Measurements from ENCODE around the gene MOXD1. TPM values are rescaled to one million over a fixed set of nuclear protein-coding genes. Genes with fewer than 3 reads are reported as not detected.
"Not testable (repeated sequence)": the region's sequence is repeated elsewhere in the genome, so short reads cannot be mapped to it uniquely, and the experiment has no call there.

Gene MOXD1
- total RNA-seq, 1 donor, result 78.8 TPM

GRCh38 chr6:132361101-132361500 is 40.2 kb downstream of the MOXD1 start:
- no peak for DNase-seq (ENCODE audit: low read depth)
- no peak for TF ChIP-seq CTCF (IDR thresholded peaks at IDR 0.05; ENCODE audit: insufficient read depth, low read length)
- H3K4me3 ChIP-seq (ENCODE audit: low read depth, low read length), result no peak overlapping the region

- DNase-seq (ENCODE audit: low read depth), result no peak
- TF ChIP-seq CTCF (IDR thresholded peaks at IDR 0.05; ENCODE audit: insufficient read depth, low read length), result no peak
Observed at GRCh38 chr6:132359886-132360285, 41.4 kb downstream of the MOXD1 start.

GRCh38 chr6:132357120-132357519 is 44.2 kb downstream of the MOXD1 start:
- no peak overlapping the region for H3K4me3 ChIP-seq (ENCODE audit: low read depth, low read length)
- DNase-seq (ENCODE audit: low read depth), result peak; percentile 52
- no peak for TF ChIP-seq CTCF (IDR thresholded peaks at IDR 0.05; ENCODE audit: insufficient read depth, low read length)

More at GRCh38 chr6:132359886-132360285, 41.4 kb downstream of the MOXD1 start:
- no peak overlapping the region for H3K4me3 ChIP-seq (ENCODE audit: low read depth, low read length)

GRCh38 chr6:132354517-132355167 is 46.6 kb downstream of the MOXD1 start:
- H3K4me3 ChIP-seq (ENCODE audit: low read depth, low read length), result no peak overlapping the region
- TF ChIP-seq CTCF (IDR thresholded peaks at IDR 0.05; ENCODE audit: insufficient read depth, low read length), result no peak
- no peak for DNase-seq (ENCODE audit: low read depth)

GRCh38 chr6:132351986-132352385 is 49.3 kb downstream of the MOXD1 start:
- H3K4me3 ChIP-seq (ENCODE audit: low read depth, low read length); DNase-seq (ENCODE audit: low read depth): not testable (repeated sequence)

- TF ChIP-seq CTCF (IDR thresholded peaks at IDR 0.05; ENCODE audit: insufficient read depth, low read length), result no peak
- no peak for DNase-seq (ENCODE audit: low read depth)
- H3K4me3 ChIP-seq (ENCODE audit: low read depth, low read length), result no peak overlapping the region
Observed at GRCh38 chr6:132348231-132348630, 53.0 kb downstream of the MOXD1 start.

GRCh38 chr6:132344811-132345210 is 56.5 kb downstream of the MOXD1 start:
- no peak for DNase-seq (ENCODE audit: low read depth)
- no peak for TF ChIP-seq CTCF (IDR thresholded peaks at IDR 0.05; ENCODE audit: insufficient read depth, low read length)
- no peak overlapping the region for H3K4me3 ChIP-seq (ENCODE audit: low read depth, low read length)

Data from fibroblast of the aortic adventitia (primary cell).